Ectodermal cell (in vitro differentiated cells): ENCODE results near the gene RABGAP1. TPM values are rescaled to one million over a fixed set of nuclear protein-coding genes. Genes with fewer than 3 reads are reported as not detected.
"Not testable (repeated sequence)": the region's sequence is repeated elsewhere in the genome, so short reads cannot be mapped to it uniquely, and the experiment has no call there.

Experiments
- H3K27ac ChIP-seq: 2 replicates; pipeline ENCODE4 v1.7.0; 2013; ENCODE audit warnings: mild to moderate bottlenecking, low read depth, low read length; ENCODE audit not compliant: insufficient read depth, poor library complexity, severe bottlenecking
- H3K27me3 ChIP-seq: 2 replicates; pipeline ENCODE4 v1.7.0; 2013; ENCODE audit warnings: mild to moderate bottlenecking, low read length; ENCODE audit not compliant: insufficient read depth, control insufficient read depth, poor library complexity, severe bottlenecking
- H3K36me3 ChIP-seq: one replicate; pipeline ENCODE4 v1.7.0; 2013; ENCODE audit warnings: low read length; ENCODE audit not compliant: control insufficient read depth, insufficient read depth
- H3K4me1 ChIP-seq: one replicate; pipeline ENCODE4 v1.7.0; 2013; ENCODE audit warnings: low read length; ENCODE audit not compliant: control insufficient read depth, insufficient read depth
- H3K4me3 ChIP-seq: 2 replicates; pipeline ENCODE4 v1.7.0; 2013; ENCODE audit warnings: low read depth, low read length, control low read depth; ENCODE audit not compliant: insufficient read depth
- H3K9me3 ChIP-seq: 2 replicates; pipeline ENCODE4 v1.7.0; 2013; ENCODE audit warnings: mild to moderate bottlenecking, low read length, moderate library complexity; ENCODE audit not compliant: control insufficient read depth
- WGBS, 2 experiments: methylation state at CpG; one replicate each; pipeline ENCODE4 v1.1.7; 2013; ENCODE audit warnings: missing lambda C conversion rate in 2 of 2; 5-methylcytosine and 5-hydroxymethylcytosine counted together
- polyA plus RNA-seq, 4 experiments: library from polyadenylated mRNA; stranded (reverse); fragments of 50-300 nt; gene quantifications; one replicate each; pipeline ENCODE4 v1.2.3, GENCODE V29; 2013

Gene RABGAP1
- polyA plus RNA-seq (2013, experiment 1 of 4), result 42.0 TPM
- polyA plus RNA-seq (2013, experiment 2 of 4), result 47.0 TPM
- 32.4 TPM for polyA plus RNA-seq (2013, experiment 3 of 4)
- 36.7 TPM for polyA plus RNA-seq (2013, experiment 4 of 4)

DNA sequence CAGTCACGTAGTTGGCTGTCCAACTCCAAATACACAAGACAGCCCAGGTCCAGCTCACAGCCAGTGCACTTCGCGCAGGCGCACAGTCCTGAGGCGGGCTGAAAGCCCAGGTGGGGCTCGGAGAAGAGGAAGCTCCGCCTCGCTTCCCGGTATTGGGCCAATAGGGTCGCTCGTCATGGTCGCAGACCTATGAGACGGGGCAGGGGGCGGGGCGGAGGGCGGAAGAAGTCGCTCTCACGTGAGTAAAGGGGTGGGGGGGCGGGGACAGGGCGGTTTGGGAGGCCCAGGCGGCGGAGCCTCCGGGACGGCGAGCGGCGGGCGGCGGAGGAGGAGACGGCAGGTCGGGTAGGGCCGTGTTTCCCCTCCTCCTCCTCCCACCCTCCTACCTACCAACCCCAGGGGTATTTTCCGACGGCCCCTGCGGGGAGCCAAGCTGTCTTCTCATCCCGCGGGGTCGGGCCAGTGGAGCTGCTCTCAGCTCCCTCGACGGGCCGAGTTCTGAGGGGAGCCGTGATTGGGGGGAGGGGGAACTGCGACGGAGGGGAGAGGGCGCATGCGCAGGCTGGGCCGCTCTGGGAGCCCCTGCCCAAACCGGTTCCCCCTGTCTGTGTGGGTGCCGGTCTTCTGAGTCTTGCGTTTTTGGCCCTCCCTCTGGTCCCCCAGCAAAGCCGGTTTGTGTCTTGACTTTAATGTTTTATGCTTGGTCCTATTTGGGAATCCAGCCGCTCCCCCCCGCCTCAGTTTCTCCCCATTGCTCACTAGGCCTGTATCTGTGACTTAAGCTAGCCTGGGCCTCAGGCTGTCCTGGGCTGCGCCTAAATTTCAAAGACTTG is at the start of gene RABGAP1:
Gene RABGAP1 (plus strand): TSS at position 272 of the 833 bp plus-strand sequence. CDS start 16,040 bp downstream, outside the sequence.
- 0% methylated on average over 53 to 54 of the region's 54 CpGs for WGBS, 2 experiments
- Histone ChIP-seq H3K9me3 (no peaks in the 10 kb centered on the region), H3K4me1 (no peaks in the 10 kb centered on the region), H3K36me3 (peaks cover 3% of the 10 kb centered on the region), H3K27ac (peak within 1 kb of the TSS; percentile 94), H3K27me3 (no peaks in the 10 kb centered on the region), H3K4me3 (peak within 1 kb of the TSS; percentile 85)

GRCh38 chr9:122897969-122898368 is 42.9 kb upstream of the RABGAP1 start:
- no peak overlapping the region for H3K27ac ChIP-seq
- no peaks in the 10 kb centered on the region for H3K4me1 ChIP-seq
- H3K36me3 ChIP-seq, result peaks cover 4% of the 10 kb centered on the region
- WGBS, 2 experiments, result no CpG with 5 or more reads among the region's 1 CpG
- no peak overlapping the region for H3K4me3 ChIP-seq
- no peaks in the 10 kb centered on the region for H3K27me3 ChIP-seq
- no peaks in the 10 kb centered on the region for H3K9me3 ChIP-seq

DNA sequence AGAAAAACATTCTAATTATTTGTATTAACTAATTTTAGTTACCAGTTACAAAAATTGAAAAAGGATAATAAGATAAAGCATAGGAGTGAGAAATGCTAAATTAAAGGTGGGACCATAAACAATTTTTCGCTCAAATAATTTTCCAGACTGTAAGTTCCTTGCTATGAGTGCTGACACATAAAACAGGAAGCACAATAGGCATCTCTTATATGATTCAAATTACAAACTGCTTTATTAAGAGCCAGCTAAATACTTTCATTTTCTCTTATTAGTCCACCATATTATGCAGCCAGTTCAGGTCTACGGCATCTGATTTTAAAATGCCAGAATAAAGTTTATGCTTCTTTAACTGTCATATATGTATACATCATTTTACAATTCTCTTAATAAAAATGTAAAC is 40.0 kb upstream of the RABGAP1 start:
- whole genome bisulfite sequencing, 2 experiments, result 94 to 98% methylated on average over 2 of the region's 2 CpGs
- H3K27me3 ChIP-seq, result no peaks in the 10 kb centered on the region
- no peaks in the 10 kb centered on the region for H3K9me3 ChIP-seq
- H3K4me3 ChIP-seq, result no peak overlapping the region
- peaks cover 4% of the 10 kb centered on the region for H3K4me1 ChIP-seq
- no peaks in the 10 kb centered on the region for H3K36me3 ChIP-seq
- no peak overlapping the region for H3K27ac ChIP-seq

GRCh38 chr9:122904466-122904822 is 36.4 kb upstream of the RABGAP1 start:
- WGBS, 2 experiments, result 0% methylated on average over 8 of the region's 8 CpGs
- peaks cover 4% of the 10 kb centered on the region for H3K4me1 ChIP-seq
- peak overlapping the region; percentile 76 for H3K4me3 ChIP-seq
- H3K9me3 ChIP-seq, result no peaks in the 10 kb centered on the region
- H3K36me3 ChIP-seq, result no peaks in the 10 kb centered on the region
- no peaks in the 10 kb centered on the region for H3K27me3 ChIP-seq
- peak overlapping the region; percentile 84 for H3K27ac ChIP-seq

- 0 to 1% methylated on average over 77 of the region's 77 CpGs for WGBS, 2 experiments
- Histone ChIP-seq H3K4me3 (peak within 1 kb of the TSS; percentile 76), H3K27ac (peak within 1 kb of the TSS; percentile 84), H3K4me1 (peaks cover 4% of the 10 kb centered on the region), H3K9me3 (no peaks in the 10 kb centered on the region), H3K27me3 (no peaks in the 10 kb centered on the region), H3K36me3 (no peaks in the 10 kb centered on the region)
These were observed 35.8 kb upstream of the RABGAP1 start, which contains the start of gene RC3H2 for GRCh38 chr9:122904823-122905710. Gene RC3H2, minus strand, starts transcription at chr9:122905359. Its CDS starts 7,850 bp downstream, at chr9:122897509.

DNA sequence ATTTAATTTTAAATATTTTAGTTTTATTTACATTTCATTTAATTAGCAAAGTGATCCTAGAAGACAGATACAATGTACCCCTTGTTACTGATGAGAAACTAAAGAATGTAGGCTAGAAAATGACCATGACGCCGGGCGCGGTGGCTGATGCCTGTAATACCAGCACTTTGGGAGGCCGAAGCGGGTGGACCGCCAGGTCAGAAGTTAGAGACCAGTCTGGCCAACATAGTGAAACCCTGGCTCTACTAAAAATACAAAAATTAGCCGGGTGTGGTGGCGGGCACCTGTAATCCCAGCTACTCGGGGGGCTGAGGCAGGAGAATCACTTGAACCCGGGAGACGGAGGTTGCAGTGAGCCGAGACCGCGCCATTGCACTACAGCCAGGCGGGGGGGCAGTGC is 34.7 kb upstream of the RABGAP1 start:
- H3K27ac ChIP-seq, H3K27me3 ChIP-seq, H3K9me3 ChIP-seq, H3K4me3 ChIP-seq, H3K4me1 ChIP-seq, H3K36me3 ChIP-seq: not testable (repeated sequence)
- 91 to 93% methylated on average over 16 of the region's 16 CpGs for WGBS, 2 experiments

GRCh38 chr9:122912671-122912963 is 28.2 kb upstream of the RABGAP1 start:
- Histone ChIP-seq H3K36me3 (peaks cover 7% of the 10 kb centered on the region), H3K4me1 (peaks cover 4% of the 10 kb centered on the region), H3K27ac (peak overlapping the region; percentile 86), H3K4me3 (peak overlapping the region; percentile 70), H3K9me3 (no peaks in the 10 kb centered on the region), H3K27me3 (no peaks in the 10 kb centered on the region)
- 10% methylated on average over 9 of the region's 9 CpGs for WGBS, 2 experiments

DNA sequence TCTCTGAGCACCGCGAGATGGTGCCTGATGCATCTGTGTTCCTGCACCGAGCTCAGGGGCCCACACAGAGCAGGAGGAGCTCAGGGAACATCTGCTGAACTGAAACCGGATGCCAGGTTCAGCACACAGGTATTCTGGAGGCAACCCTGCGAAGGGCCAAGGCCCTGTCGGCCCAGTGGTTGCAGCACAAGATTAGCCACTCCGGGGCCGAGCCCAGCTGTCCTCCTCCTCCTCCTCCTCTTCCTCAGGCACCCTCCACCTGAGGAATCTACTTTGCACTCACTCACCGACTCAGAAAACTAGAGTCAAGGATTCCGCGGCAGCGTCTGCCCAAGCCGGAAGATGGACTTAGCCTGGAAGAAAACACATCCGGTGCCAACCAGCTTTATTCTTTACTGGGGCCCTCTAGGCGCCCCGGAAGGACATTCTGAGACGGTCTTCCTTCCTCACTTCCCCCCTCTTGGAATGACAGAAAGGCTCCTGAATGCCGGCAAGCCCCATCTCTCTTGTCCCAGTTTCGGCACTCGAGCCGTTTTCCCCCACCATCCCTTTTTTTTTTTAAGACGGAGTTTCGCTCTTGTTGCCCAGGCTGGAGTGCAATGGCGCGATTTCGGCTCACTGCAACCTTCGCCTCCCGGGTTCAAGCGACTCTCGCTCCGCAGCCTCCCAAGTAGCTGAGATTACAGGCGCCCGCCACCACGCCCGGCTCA is 27.7 kb upstream of the RABGAP1 start, which contains the start of gene ZBTB6:
Gene ZBTB6 (minus strand): TSS at position 360 of the 710 bp plus-strand sequence. CDS start 1,251 bp downstream, outside the sequence.
- Histone ChIP-seq H3K36me3 (peaks cover 7% of the 10 kb centered on the region), H3K27me3 (no peaks in the 10 kb centered on the region), H3K4me1 (peaks cover 4% of the 10 kb centered on the region), H3K27ac (peak within 1 kb of the TSS; percentile 86), H3K4me3 (peak within 1 kb of the TSS; percentile 70), H3K9me3 (no peaks in the 10 kb centered on the region)
- 1% methylated on average over 35 of the region's 35 CpGs for WGBS, 2 experiments

GRCh38 chr9:122918310-122918709 is 22.5 kb upstream of the RABGAP1 start:
- Histone ChIP-seq H3K9me3 (no peaks in the 10 kb centered on the region), H3K4me1 (no peaks in the 10 kb centered on the region), H3K27me3 (no peaks in the 10 kb centered on the region), H3K36me3 (no peaks in the 10 kb centered on the region), H3K4me3 (no peak overlapping the region), H3K27ac (no peak overlapping the region)
- WGBS, 2 experiments, result 90 to 92% methylated on average over 2 of the region's 2 CpGs
